ENCODE results near the gene SUN1. TPM values are rescaled to one million over a fixed set of nuclear protein-coding genes. Genes with fewer than 3 reads are reported as not detected.
A peak's percentile ranks its signal among the peaks of the same experiment; 100 is the strongest.

The SUN1 gene
- total and polyA plus RNA-seq, 4 donors = 24.8 to 162 (median 40.1) TPM

GRCh38 chr7:879706-880105 is 47.4 kb downstream of the SUN1 start:
- H3K27me3 ChIP-seq (ENCODE audit: control insufficient read depth in 4 of 4, insufficient read depth in 4 of 4, low read length in 3 of 4) = no peaks in the 10 kb centered on the region
- peak overlapping the region; percentile 33 to 49 for H3K9ac ChIP-seq (ENCODE audit: low read depth in 1 of 2, low read length in 2 of 2)
- no peak overlapping the region for H3K4me3 ChIP-seq (ENCODE audit: low read depth in 1 of 3, low read length in 3 of 3)
- no peaks in the 10 kb centered on the region for H3K9me3 ChIP-seq (ENCODE audit: control insufficient read depth in 4 of 4, low read length in 3 of 4)
- H3K27ac ChIP-seq (ENCODE audit: low read depth in 1 of 2, low read length in 2 of 2) = peak overlapping the region; percentile 72 to 96
- no peak for DNase-seq (ENCODE audit: low spot score)
- peaks cover 26 to 62% (median 46%) of the 10 kb centered on the region in 4 donors for H3K4me1 ChIP-seq (ENCODE audit: control insufficient read depth in 4 of 4, insufficient read depth in 4 of 4, low read length in 3 of 4)
- 74% methylated on average over 14 of the region's 14 CpGs for WGBS
- TF ChIP-seq FOXA1 (IDR thresholded peaks at IDR 0.05) (no peak), EGR1 (IDR thresholded peaks at IDR 0.05; ENCODE audit: low read depth in 2 of 2) (no peak), MAX (IDR thresholded peaks at IDR 0.05) (no peak)
- H3K36me3 ChIP-seq (ENCODE audit: control insufficient read depth in 4 of 4, insufficient read depth in 3 of 4, low read depth in 1 of 4, low read length in 3 of 4) = no peaks in the 10 kb centered on the region

GRCh38 chr7:880450-880849 is 48.2 kb downstream of the SUN1 start:
- peak overlapping the region; percentile 14 to 41 for H3K9ac ChIP-seq (ENCODE audit: low read depth in 1 of 2, low read length in 2 of 2)
- no peak overlapping the region for H3K4me3 ChIP-seq (ENCODE audit: low read depth in 1 of 3, low read length in 3 of 3)
- H3K27ac ChIP-seq (ENCODE audit: low read depth in 1 of 2, low read length in 2 of 2) = peak overlapping the region; percentile 72 to 96
- TF ChIP-seq ATF3 (IDR thresholded peaks at IDR 0.05) (no peak), TAF1 (conservative IDR thresholded peaks at IDR 0.05) (no peak), REST (IDR thresholded peaks at IDR 0.05) (no peak), EGR1 (IDR thresholded peaks at IDR 0.05; ENCODE audit: low read depth in 2 of 2) (no peak), ZBTB33 (IDR thresholded peaks at IDR 0.05) (no peak), YY1 (IDR thresholded peaks at IDR 0.05) (no peak), FOXA1 (IDR thresholded peaks at IDR 0.05) (no peak), RAD21 (IDR thresholded peaks at IDR 0.05) (no peak), MAX (IDR thresholded peaks at IDR 0.05) (no peak), JUND (IDR thresholded peaks at IDR 0.05) (no peak)
- H3K4me1 ChIP-seq (ENCODE audit: control insufficient read depth in 4 of 4, insufficient read depth in 4 of 4, low read length in 3 of 4) = peaks cover 33 to 69% (median 52%) of the 10 kb centered on the region in 4 donors
- no peaks in the 10 kb centered on the region for H3K36me3 ChIP-seq (ENCODE audit: control insufficient read depth in 4 of 4, insufficient read depth in 3 of 4, low read depth in 1 of 4, low read length in 3 of 4)
- DNase-seq (ENCODE audit: low spot score) = no peak
- WGBS = 64% methylated on average over 15 of the region's 15 CpGs
- no peaks in the 10 kb centered on the region for H3K27me3 ChIP-seq (ENCODE audit: control insufficient read depth in 4 of 4, insufficient read depth in 4 of 4, low read length in 3 of 4)
- H3K9me3 ChIP-seq (ENCODE audit: control insufficient read depth in 4 of 4, low read length in 3 of 4) = no peaks in the 10 kb centered on the region
